Activated CD8-positive, alpha-beta memory T cell treated with anti-CD3 and anti-CD28 coated beads, Interleukin-2, amount 50 U/mL, for 24 hours (primary cell): ENCODE results near the gene CHORDC1.
"Not testable (repeated sequence)": the region's sequence is repeated elsewhere in the genome, so short reads cannot be mapped to it uniquely, and the experiment has no call there.

Experiments
- DNase-seq: peaks from one replicate; pipeline ENCODE4 v3.0.0-alpha.2; 2020; ENCODE audit errors: extremely low read depth

CHORDC1 gene

GRCh38 chr11:90222459-90223247 is at the start of gene CHORDC1:
TSS of gene CHORDC1 (minus strand) at chr11:90223049. CDS start at chr11:90222954, 95 bp downstream.
- DNase-seq, result peak; percentile 96

DNA sequence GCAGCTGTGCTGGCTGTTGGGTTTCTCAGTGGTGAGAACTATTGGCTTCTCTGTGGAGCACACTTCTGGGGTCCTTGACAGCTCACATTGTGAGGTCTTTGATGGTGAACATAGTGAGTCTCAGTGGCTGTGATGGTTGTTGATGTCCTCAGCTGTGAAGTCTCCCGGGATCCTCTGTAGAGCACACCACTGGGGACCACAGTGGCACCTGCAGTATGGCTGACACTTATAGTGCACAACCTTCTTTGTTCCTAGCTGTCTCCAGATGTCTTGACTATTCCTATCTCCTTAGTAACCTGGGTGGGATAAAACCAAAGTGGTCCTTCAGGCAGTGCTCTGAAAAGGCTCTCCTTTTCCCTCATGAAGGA is 34.3 kb upstream of the CHORDC1 start:
- DNase-seq, result no peak

GRCh38 chr11:90256404-90257157 is 33.7 kb upstream of the CHORDC1 start:
- no peak for DNase-seq

- DNase-seq, result no peak
Measured at GRCh38 chr11:90254065-90254464, 31.2 kb upstream of the CHORDC1 start.

- no peak for DNase-seq
Measured at GRCh38 chr11:90252053-90252452, 29.2 kb upstream of the CHORDC1 start.

GRCh38 chr11:90251599-90251998 is 28.8 kb upstream of the CHORDC1 start:
- DNase-seq, result no peak

- no peak for DNase-seq
Measured at GRCh38 chr11:90250970-90251369, 28.1 kb upstream of the CHORDC1 start.

DNA sequence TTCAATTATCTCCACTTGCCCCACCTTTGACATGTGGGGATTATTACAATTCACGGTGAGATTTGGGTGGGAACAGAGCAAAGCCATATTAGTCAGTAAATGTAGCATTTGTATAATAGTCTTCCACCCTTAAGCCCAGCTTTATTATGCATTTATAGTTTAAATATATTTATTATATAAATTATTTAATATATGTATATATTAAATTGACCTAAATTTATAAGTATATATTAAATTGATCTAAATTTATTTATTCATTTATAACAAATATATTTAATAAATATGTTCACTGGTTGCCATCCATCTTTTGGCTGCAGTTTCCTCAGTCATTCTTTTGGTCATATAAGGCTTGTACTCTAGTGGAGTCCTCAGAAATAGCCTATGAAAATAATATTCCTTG is 23.6 kb upstream of the CHORDC1 start:
- DNase-seq, result no peak

- DNase-seq, result no peak
Measured at GRCh38 chr11:90243534-90243933, 20.7 kb upstream of the CHORDC1 start.

GRCh38 chr11:90242894-90243416 is 20.1 kb upstream of the CHORDC1 start:
- DNase-seq, result no peak

DNA sequence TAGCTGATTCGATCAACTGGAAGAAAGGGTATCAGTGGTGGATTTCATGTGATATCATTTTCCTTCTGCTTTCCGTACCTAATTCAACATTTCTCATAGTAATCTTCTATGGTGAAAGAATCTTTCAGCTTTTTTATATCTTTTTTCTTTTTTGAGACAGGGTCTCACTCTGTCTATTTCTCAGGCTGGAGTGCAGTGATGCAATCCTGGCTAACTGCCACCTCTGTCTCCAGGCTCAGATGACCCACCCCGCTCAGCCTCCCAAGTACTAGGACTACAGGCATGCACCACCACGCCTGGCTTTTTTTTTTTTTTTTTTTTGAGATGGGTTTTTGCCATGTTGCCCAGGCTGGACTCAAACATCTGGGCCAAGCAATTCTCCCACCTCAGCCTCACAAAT is 18.6 kb upstream of the CHORDC1 start:
- no peak for DNase-seq

DNA sequence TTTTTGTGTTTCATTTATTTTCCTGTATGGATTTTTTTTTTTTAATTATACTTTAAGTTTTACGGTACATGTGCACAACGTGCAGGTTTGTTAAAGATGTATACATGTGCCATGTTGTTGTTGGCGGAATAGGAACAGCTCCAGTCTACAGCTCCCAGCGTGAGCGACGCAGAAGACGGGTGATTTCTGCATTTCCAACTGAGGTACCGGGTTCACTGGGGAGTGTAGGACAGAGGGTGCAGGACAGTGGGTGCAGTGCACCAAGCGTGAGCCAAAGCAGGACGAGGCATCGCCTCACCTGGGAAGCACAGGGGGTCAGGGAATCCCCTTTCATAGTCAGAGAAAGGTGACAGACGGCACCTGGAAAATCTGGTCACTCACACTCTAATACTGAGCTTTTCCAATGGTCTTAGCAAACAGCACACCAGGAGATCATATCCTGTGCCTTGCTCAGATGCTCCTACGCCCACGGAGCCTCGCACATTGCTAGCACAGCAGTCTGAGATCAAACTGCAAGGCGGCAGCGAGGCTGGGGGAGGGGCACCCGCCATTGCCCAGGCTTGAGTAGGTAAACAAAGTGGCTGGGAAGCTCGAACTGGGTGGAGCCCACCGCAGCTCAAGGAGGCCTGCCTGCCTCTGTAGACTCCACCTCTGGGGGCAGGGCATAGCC is 17.3 kb upstream of the CHORDC1 start:
- not testable (repeated sequence) for DNase-seq

DNA sequence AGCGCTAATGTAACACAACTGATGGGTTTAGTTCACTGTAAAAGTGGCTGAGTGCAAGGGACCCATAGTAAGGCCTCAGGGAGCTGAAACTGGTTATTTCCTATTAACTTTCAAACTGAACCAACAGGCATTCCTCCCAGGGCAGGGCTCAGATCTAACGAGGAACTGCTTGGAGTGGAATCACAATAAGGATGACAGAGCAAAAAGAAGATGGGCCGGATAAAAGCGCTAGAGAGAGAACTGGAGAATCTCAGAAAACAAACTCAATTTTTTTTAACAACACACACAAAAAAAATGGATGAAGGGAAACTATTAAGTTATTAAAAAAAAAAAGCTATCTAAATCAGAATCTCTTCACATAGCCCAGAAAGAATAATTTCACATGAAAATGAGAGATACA is 14.2 kb upstream of the CHORDC1 start:
- no peak for DNase-seq

DNA sequence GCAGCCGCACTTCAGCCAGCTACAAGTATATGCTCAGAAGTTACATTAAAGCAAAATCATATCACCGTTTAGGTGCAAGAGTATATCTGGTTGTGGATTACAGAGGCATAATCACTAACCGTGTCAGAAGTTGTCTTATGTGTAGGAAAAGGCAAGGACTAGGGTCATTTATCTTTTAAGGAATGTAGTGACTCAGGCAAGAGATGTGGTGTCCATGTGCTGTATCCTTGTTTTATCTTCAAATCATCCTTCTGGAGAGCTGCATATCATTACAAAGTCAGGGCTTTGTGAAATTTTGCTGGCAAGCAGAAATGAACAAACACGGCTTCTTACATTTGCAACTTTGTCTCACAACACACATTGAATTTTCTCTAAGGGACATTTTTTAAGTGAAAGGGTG is 12.7 kb upstream of the CHORDC1 start:
- no peak for DNase-seq

GRCh38 chr11:90234977-90235376 is 12.1 kb upstream of the CHORDC1 start:
- no peak for DNase-seq

GRCh38 chr11:90229791-90230190 is 6.9 kb upstream of the CHORDC1 start:
- no peak for DNase-seq

GRCh38 chr11:90228056-90228455 is 5.2 kb upstream of the CHORDC1 start:
- DNase-seq, result no peak

DNA sequence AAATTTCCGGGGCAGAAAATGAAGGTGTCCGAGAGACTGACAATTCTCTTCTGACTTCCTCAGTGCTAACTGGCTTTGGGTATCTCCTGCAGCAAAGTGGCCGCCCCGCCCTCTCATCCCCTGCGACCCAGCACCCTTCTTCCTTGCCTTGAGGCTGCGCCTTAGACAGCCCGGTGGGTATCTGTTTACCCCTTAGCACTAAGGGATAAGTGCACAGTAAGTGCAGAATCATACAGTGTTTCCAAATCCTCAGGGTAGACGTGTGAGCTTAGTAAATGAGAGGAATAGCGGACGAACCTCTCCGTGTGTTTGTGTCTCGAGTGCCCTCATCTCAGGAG is 368 bp upstream of the CHORDC1 start:
- no peak for DNase-seq

- DNase-seq, result no peak
Measured at GRCh38 chr11:90221803-90222458, 918 bp downstream of the CHORDC1 start.

- DNase-seq, result no peak
Measured at GRCh38 chr11:90220391-90220790, 2.5 kb downstream of the CHORDC1 start.

GRCh38 chr11:90219438-90219837 is 3.4 kb downstream of the CHORDC1 start:
- DNase-seq, result no peak

- no peak for DNase-seq
Measured at GRCh38 chr11:90218606-90219005, 4.2 kb downstream of the CHORDC1 start.
